GM21825 (cell line): ENCODE results near the gene NGF.

Source experiments
- ATAC-seq: cut with Tn5 transposase; IDR thresholded peaks from one replicate; pipeline ENCODE4 v1.9.1; 2021; ENCODE audit warnings: mild to moderate bottlenecking, moderate library complexity; ENCODE audit not compliant: unreplicated experiment

NGF gene

GRCh38 chr1:115240297-115240696 lies 97.8 kb downstream of the NGF start:
- ATAC-seq: no peak

GRCh38 chr1:115239426-115239825 lies 98.6 kb downstream of the NGF start:
- ATAC-seq: no peak

- ATAC-seq: no peak
These were observed 99.0 kb downstream of the NGF start for GRCh38 chr1:115239148-115239422.

- ATAC-seq: no peak
These were observed 99.5 kb downstream of the NGF start for GRCh38 chr1:115238336-115239147.

GRCh38 chr1:115237507-115237906 lies 100.5 kb downstream of the NGF start:
- no peak for ATAC-seq

GRCh38 chr1:115237023-115237422 lies 101.0 kb downstream of the NGF start:
- no peak for ATAC-seq
